ENCODE results near the gene VMAC. TPM values are rescaled to one million over a fixed set of nuclear protein-coding genes. Genes with fewer than 3 reads are reported as not detected.

The VMAC gene
- total and polyA plus RNA-seq, 2 donors: 6.5 to 10.7 TPM

- H3K27ac ChIP-seq (ENCODE audit: low read depth): no peak overlapping the region
Measured at GRCh38 chr19:5934069-5934401, 29.4 kb downstream of the VMAC start.

GRCh38 chr19:5934774-5935472, 30.3 kb downstream of the VMAC start:
- 34% methylated on average over 16 of the region's 16 CpGs for WGBS
- peak; percentile 65 for DNase-seq (ENCODE audit: extremely low spot score)
- H3K4me1 ChIP-seq (ENCODE audit: insufficient read depth): no peaks in the 10 kb centered on the region
- H3K36me3 ChIP-seq (ENCODE audit: insufficient read depth): no peaks in the 10 kb centered on the region
- no peak overlapping the region for H3K4me3 ChIP-seq (ENCODE audit: low read depth, low read length)
- no peak overlapping the region for H3K27ac ChIP-seq (ENCODE audit: low read depth)

More at GRCh38 chr19:5934069-5934401, 29.4 kb downstream of the VMAC start:
- Histone ChIP-seq H3K4me1 (ENCODE audit: insufficient read depth) (no peaks in the 10 kb centered on the region), H3K4me3 (ENCODE audit: low read depth, low read length) (no peak overlapping the region), H3K36me3 (ENCODE audit: insufficient read depth) (no peaks in the 10 kb centered on the region)
- no peak for DNase-seq (ENCODE audit: extremely low spot score)
- WGBS: 81% methylated on average over 5 of the region's 5 CpGs

- no peak overlapping the region for H3K4me3 ChIP-seq (ENCODE audit: low read depth, low read length)
- DNase-seq (ENCODE audit: extremely low spot score): no peak
- peak overlapping the region; percentile 64 for H3K27ac ChIP-seq (ENCODE audit: low read depth)
- H3K36me3 ChIP-seq (ENCODE audit: insufficient read depth): no peaks in the 10 kb centered on the region
- no peaks in the 10 kb centered on the region for H3K4me1 ChIP-seq (ENCODE audit: insufficient read depth)
- WGBS: 50% methylated on average over 25 of the region's 25 CpGs
Measured at GRCh38 chr19:5935473-5936291, 31.0 kb downstream of the VMAC start.

GRCh38 chr19:5936292-5936592, 31.6 kb downstream of the VMAC start:
- Histone ChIP-seq H3K27ac (ENCODE audit: low read depth) (no peak overlapping the region), H3K36me3 (ENCODE audit: insufficient read depth) (peaks cover 4% of the 10 kb centered on the region), H3K4me3 (ENCODE audit: low read depth, low read length) (no peak overlapping the region), H3K4me1 (ENCODE audit: insufficient read depth) (no peaks in the 10 kb centered on the region)
- DNase-seq (ENCODE audit: extremely low spot score): no peak
- 91% methylated on average over 9 of the region's 9 CpGs for WGBS

GRCh38 chr19:5937550-5937949, 32.9 kb downstream of the VMAC start:
- DNase-seq (ENCODE audit: extremely low spot score): no peak
- 65% methylated on average over 10 of the region's 10 CpGs for WGBS
- Histone ChIP-seq H3K4me3 (ENCODE audit: low read depth, low read length) (no peak overlapping the region), H3K36me3 (ENCODE audit: insufficient read depth) (peaks cover 4% of the 10 kb centered on the region), H3K4me1 (ENCODE audit: insufficient read depth) (no peaks in the 10 kb centered on the region), H3K27ac (ENCODE audit: low read depth) (no peak overlapping the region)

- Histone ChIP-seq H3K27ac (ENCODE audit: low read depth) (no peak overlapping the region), H3K36me3 (ENCODE audit: insufficient read depth) (peaks cover 4% of the 10 kb centered on the region), H3K4me3 (ENCODE audit: low read depth, low read length) (no peak overlapping the region), H3K4me1 (ENCODE audit: insufficient read depth) (no peaks in the 10 kb centered on the region)
- no peak for DNase-seq (ENCODE audit: extremely low spot score)
- 81% methylated on average over 21 of the region's 21 CpGs for WGBS
Measured at GRCh38 chr19:5940260-5941208, 35.9 kb downstream of the VMAC start.

- Histone ChIP-seq H3K27ac (ENCODE audit: low read depth) (no peak overlapping the region), H3K36me3 (ENCODE audit: insufficient read depth) (peaks cover 4% of the 10 kb centered on the region), H3K4me3 (ENCODE audit: low read depth, low read length) (no peak overlapping the region), H3K4me1 (ENCODE audit: insufficient read depth) (no peaks in the 10 kb centered on the region)
- DNase-seq (ENCODE audit: extremely low spot score): no peak
- WGBS: 53% methylated on average over 11 of the region's 11 CpGs
Measured at GRCh38 chr19:5941673-5942072, 37.0 kb downstream of the VMAC start.

GRCh38 chr19:5943045-5943444, 38.4 kb downstream of the VMAC start:
- 36% methylated on average over 10 of the region's 10 CpGs for WGBS
- DNase-seq (ENCODE audit: extremely low spot score): no peak

GRCh38 chr19:5943623-5944022, 39.0 kb downstream of the VMAC start:
- Histone ChIP-seq H3K36me3 (ENCODE audit: insufficient read depth) (peaks cover 4% of the 10 kb centered on the region), H3K27ac (ENCODE audit: low read depth) (peak overlapping the region; percentile 35), H3K4me3 (ENCODE audit: low read depth, low read length) (no peak overlapping the region), H3K4me1 (ENCODE audit: insufficient read depth) (no peaks in the 10 kb centered on the region)
- 46% methylated on average over 10 of the region's 10 CpGs for WGBS
- no peak for DNase-seq (ENCODE audit: extremely low spot score)

More at GRCh38 chr19:5943045-5943444, 38.4 kb downstream of the VMAC start:
- Histone ChIP-seq H3K4me3 (ENCODE audit: low read depth, low read length) (no peak overlapping the region), H3K4me1 (ENCODE audit: insufficient read depth) (no peaks in the 10 kb centered on the region), H3K36me3 (ENCODE audit: insufficient read depth) (peaks cover 4% of the 10 kb centered on the region), H3K27ac (ENCODE audit: low read depth) (no peak overlapping the region)

GRCh38 chr19:5947435-5947834, 42.8 kb downstream of the VMAC start:
- WGBS: 33% methylated on average over 13 of the region's 13 CpGs
- no peak for DNase-seq (ENCODE audit: extremely low spot score)
- H3K4me3 ChIP-seq (ENCODE audit: low read depth, low read length): no peak overlapping the region
- H3K4me1 ChIP-seq (ENCODE audit: insufficient read depth): no peaks in the 10 kb centered on the region
- no peaks in the 10 kb centered on the region for H3K36me3 ChIP-seq (ENCODE audit: insufficient read depth)
- H3K27ac ChIP-seq (ENCODE audit: low read depth): no peak overlapping the region

- Histone ChIP-seq H3K36me3 (ENCODE audit: insufficient read depth) (no peaks in the 10 kb centered on the region), H3K4me3 (ENCODE audit: low read depth, low read length) (no peak overlapping the region), H3K27ac (ENCODE audit: low read depth) (peak overlapping the region; percentile 40), H3K4me1 (ENCODE audit: insufficient read depth) (peaks cover 6% of the 10 kb centered on the region)
- no peak for DNase-seq (ENCODE audit: extremely low spot score)
- WGBS: 31% methylated on average over 13 of the region's 13 CpGs
Measured at GRCh38 chr19:5948752-5949564, 44.3 kb downstream of the VMAC start.

GRCh38 chr19:5949792-5950305, 45.2 kb downstream of the VMAC start:
- 79% methylated on average over 13 of the region's 13 CpGs for WGBS
- no peak for DNase-seq (ENCODE audit: extremely low spot score)
- Histone ChIP-seq H3K4me3 (ENCODE audit: low read depth, low read length) (no peak overlapping the region), H3K36me3 (ENCODE audit: insufficient read depth) (no peaks in the 10 kb centered on the region), H3K4me1 (ENCODE audit: insufficient read depth) (peaks cover 6% of the 10 kb centered on the region), H3K27ac (ENCODE audit: low read depth) (no peak overlapping the region)

GRCh38 chr19:5950741-5951140, 46.1 kb downstream of the VMAC start:
- no peak for DNase-seq (ENCODE audit: extremely low spot score)
- 66% methylated on average over 3 of the region's 3 CpGs for WGBS
- no peak overlapping the region for H3K27ac ChIP-seq (ENCODE audit: low read depth)

More at GRCh38 chr19:5950741-5951140, 46.1 kb downstream of the VMAC start:
- Histone ChIP-seq H3K36me3 (ENCODE audit: insufficient read depth) (no peaks in the 10 kb centered on the region), H3K4me1 (ENCODE audit: insufficient read depth) (peaks cover 6% of the 10 kb centered on the region), H3K4me3 (ENCODE audit: low read depth, low read length) (no peak overlapping the region)

All from urinary bladder (tissue), 4 donors.